ENCODE results near the gene UTF1. TPM values are rescaled to one million over a fixed set of nuclear protein-coding genes. Genes with fewer than 3 reads are reported as not detected.
A peak's percentile ranks its signal among the peaks of the same experiment; 100 is the strongest.

The UTF1 gene
- total and polyA plus RNA-seq, 11 donors = not detected

GRCh38 chr10:133183646-133184378 lies 46.2 kb upstream of the UTF1 start:
- Histone ChIP-seq H3K36me3 (no peaks in the 10 kb centered on the region), H3K4me3 (no peak overlapping the region), H3K27me3 (peaks cover 0 to 42% (median 4%) of the 10 kb centered on the region in 9 donors), H3K4me1 (no peaks in the 10 kb centered on the region), H3K27ac (no peak overlapping the region), H3K9me3 (no peaks in the 10 kb centered on the region)
- DNase-seq = peak in 2 of 5 donors; percentile 12 to 42
- intact Hi-C loops (cut with DNase I) = no loop called here
- 73 to 79% (median 79%) methylated on average over 21 of the region's 21 CpGs for WGBS, 4 donors
- ATAC-seq = no peak
- no peak for TF ChIP-seq POLR2A (IDR thresholded peaks at IDR 0.05)
- no peak for TF ChIP-seq CTCF (IDR thresholded peaks at IDR 0.05)

DNA sequence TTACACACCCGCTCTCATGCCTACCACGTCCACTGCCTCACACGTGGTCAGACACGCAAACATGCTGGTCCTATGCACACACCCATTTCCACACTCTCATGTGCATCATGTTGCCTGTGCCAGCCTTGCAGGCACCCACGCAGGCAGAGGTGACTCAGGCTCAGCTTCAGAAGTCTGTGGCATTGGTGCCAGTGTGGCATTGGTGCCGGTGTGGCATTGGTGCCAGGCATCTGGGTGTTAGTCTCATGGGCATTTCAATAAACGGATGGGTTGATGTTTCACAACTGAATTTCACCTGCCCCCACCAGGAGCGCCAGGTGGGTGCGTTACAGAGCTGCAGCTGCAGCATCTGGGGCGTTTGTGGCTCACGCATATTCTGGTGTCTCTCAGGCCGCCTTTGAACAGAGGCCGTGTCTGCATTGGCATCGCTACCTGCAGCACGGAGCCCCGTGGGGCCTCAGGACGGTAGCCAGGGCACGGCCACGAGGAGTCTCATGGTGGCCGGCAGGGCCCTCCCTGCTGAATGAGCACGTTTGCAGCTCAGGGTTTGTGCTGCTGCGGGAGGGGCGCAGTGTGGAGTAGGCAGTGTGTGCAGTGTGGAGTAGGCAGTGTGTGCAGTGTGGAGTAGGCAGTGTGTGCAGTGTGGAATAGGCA lies 45.3 kb upstream of the UTF1 start:
- H3K4me1 ChIP-seq = no peaks in the 10 kb centered on the region
- no peak overlapping the region for H3K4me3 ChIP-seq
- intact Hi-C loops (cut with DNase I) = no loop called here
- TF ChIP-seq CTCF (IDR thresholded peaks at IDR 0.05) (no peak), POLR2A (IDR thresholded peaks at IDR 0.05) (no peak)
- no peaks in the 10 kb centered on the region for H3K9me3 ChIP-seq
- no peak overlapping the region for H3K27ac ChIP-seq
- DNase-seq (peak in 1 of 5 donors; percentile 58), ATAC-seq (no peak)
- H3K27me3 ChIP-seq = peaks cover 0 to 50% (median 4%) of the 10 kb centered on the region in 9 donors
- 80 to 86% (median 84%) methylated on average over 22 to 23 of the region's 23 CpGs for WGBS, 4 donors
- no peaks in the 10 kb centered on the region for H3K36me3 ChIP-seq

DNA sequence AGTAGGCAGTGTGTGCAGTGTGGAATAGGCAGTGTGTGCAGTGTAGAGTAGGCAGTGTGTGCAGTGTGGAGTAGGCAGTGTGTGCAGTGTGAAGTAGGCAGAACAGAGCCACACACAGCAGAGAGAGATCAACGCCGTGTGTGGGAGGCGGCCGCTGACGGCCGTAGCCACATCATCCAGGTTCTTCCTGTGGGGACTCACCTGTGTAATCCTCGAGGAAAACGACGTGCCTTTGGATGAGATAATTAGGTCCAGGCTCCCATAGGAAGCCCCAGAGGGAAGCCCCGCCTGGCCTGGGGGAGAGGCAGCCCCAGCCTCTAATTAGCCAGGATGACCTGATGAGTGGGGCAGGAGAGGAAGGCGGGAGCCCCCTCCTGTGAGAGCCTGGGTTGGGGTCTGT lies 44.6 kb upstream of the UTF1 start:
- peaks cover 0 to 44% (median 4%) of the 10 kb centered on the region in 9 donors for H3K27me3 ChIP-seq
- no peaks in the 10 kb centered on the region for H3K4me1 ChIP-seq
- no peaks in the 10 kb centered on the region for H3K36me3 ChIP-seq
- DNase-seq = peak in 1 of 5 donors; percentile 19
- intact Hi-C loops (cut with DNase I) = no loop called here
- H3K4me3 ChIP-seq = no peak overlapping the region
- H3K27ac ChIP-seq = no peak overlapping the region
- TF ChIP-seq POLR2A (IDR thresholded peaks at IDR 0.05) = no peak
- no peak for TF ChIP-seq CTCF (IDR thresholded peaks at IDR 0.05)
- WGBS, 4 donors = 72 to 75% (median 73%) methylated on average over 10 to 11 of the region's 11 CpGs
- ATAC-seq = no peak
- H3K9me3 ChIP-seq = no peaks in the 10 kb centered on the region

DNA sequence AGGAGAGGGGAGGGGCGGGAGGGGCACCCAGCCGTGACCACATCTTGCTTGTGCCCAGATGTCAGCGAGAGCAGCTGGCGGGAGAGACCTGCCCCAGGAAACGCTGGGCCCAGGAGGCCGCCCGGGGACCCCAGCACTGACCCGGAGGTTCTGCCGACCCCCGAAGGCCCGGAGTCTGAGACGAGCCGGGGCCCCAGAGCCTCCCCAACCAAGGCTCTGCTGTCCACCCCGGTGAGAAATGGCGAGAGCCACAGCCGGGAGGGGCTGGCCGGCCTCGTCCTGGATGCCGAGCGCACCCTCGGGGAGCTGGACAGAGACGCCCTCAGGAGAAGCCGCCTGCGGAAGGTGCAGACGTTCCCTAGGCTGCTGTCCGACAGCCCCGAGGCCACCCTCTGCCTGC lies 44.1 kb upstream of the UTF1 start:
- intact Hi-C loops (cut with DNase I) = no loop called here
- H3K27ac ChIP-seq = no peak overlapping the region
- no peaks in the 10 kb centered on the region for H3K9me3 ChIP-seq
- no peak overlapping the region for H3K4me3 ChIP-seq
- H3K4me1 ChIP-seq = no peaks in the 10 kb centered on the region
- no peak for TF ChIP-seq POLR2A (IDR thresholded peaks at IDR 0.05)
- TF ChIP-seq CTCF (IDR thresholded peaks at IDR 0.05) = no peak
- H3K27me3 ChIP-seq = peaks cover 0 to 40% (median 4%) of the 10 kb centered on the region in 9 donors
- 69 to 76% (median 71%) methylated on average over 21 to 27 of the region's 27 CpGs for WGBS, 4 donors
- H3K36me3 ChIP-seq = no peaks in the 10 kb centered on the region
- ATAC-seq (no peak), DNase-seq (peak in 2 of 5 donors; percentile 23 to 46)
